WTC11 (cell line): ENCODE measurements around the gene CSK. TPM values are rescaled to one million over a fixed set of nuclear protein-coding genes. Genes with fewer than 3 reads are reported as not detected.

Source experiments
- ATAC-seq: fragments of 200-7000 bp; cut with Tn5 transposase; 2 replicates; pipeline ENCODE4 v1.10.0; 2021; ENCODE audit warnings: mild to moderate bottlenecking, moderate library complexity
- CTCF ChIA-PET: fragments of 300-600 bp; sonication (Branson Sonifier 250); formaldehyde crosslinking; loops from one replicate; lab custom pipeline; 2021; ENCODE audit warnings: antibody characterized with exemption; lab: Charles Lee
- POLR2A ChIA-PET: fragments of 350-600 bp; sonication (Branson Sonifier 250); formaldehyde crosslinking; loops from one replicate; lab custom pipeline; 2021; ENCODE audit warnings: antibody characterized with exemption; lab: Charles Lee
- DNase-seq: peaks from one replicate; pipeline ENCODE4 v3.0.0; 2021; ENCODE audit warnings: low spot score
- H3K27ac Mint-ChIP-seq: 2 replicates; pipeline ENCODE4 v1.8.0; 2021; ENCODE audit warnings: mixed read lengths
- H3K27me3 Mint-ChIP-seq: 2 replicates; pipeline ENCODE4 v1.8.0; 2021; ENCODE audit warnings: low read depth, mild to moderate bottlenecking, moderate library complexity, mixed read lengths
- H3K36me3 Mint-ChIP-seq: 2 replicates; pipeline ENCODE4 v1.8.0; 2021; ENCODE audit warnings: mixed read lengths
- H3K4me1 Mint-ChIP-seq: 2 replicates; pipeline ENCODE4 v1.8.0; 2022; ENCODE audit warnings: mixed read lengths
- H3K4me3 Mint-ChIP-seq: 2 replicates; pipeline ENCODE4 v1.8.0; 2021; ENCODE audit warnings: mild to moderate bottlenecking, moderate library complexity, mixed read lengths
- H3K9me3 Mint-ChIP-seq: 2 replicates; pipeline ENCODE4 v1.8.0; 2021; ENCODE audit warnings: mixed read lengths
- CBFB ChIP-seq: sonication (generic); formaldehyde crosslinking; IDR thresholded peaks from 2 replicates; pipeline ENCODE4 v1.8.1; 2022; ENCODE audit warnings: mild to moderate bottlenecking, low read depth, missing genetic modification reagents
- CREM ChIP-seq: sonication (generic); formaldehyde crosslinking; IDR thresholded peaks from 2 replicates; pipeline ENCODE4 v1.8.1; 2022; ENCODE audit warnings: mild to moderate bottlenecking, missing genetic modification reagents, moderate library complexity
- E2F4 ChIP-seq: sonication (generic); formaldehyde crosslinking; IDR thresholded peaks from 2 replicates; pipeline ENCODE4 v1.8.1; 2022; ENCODE audit warnings: low read depth, mild to moderate bottlenecking, moderate library complexity, missing genetic modification reagents, borderline replicate concordance
- EMX1 ChIP-seq: fragments of 250-450 bp; sonication (Bioruptor Pico); IDR thresholded peaks from 2 replicates; pipeline ENCODE4 v1.8.0; 2021; ENCODE audit warnings: mild to moderate bottlenecking
- FOXJ3 ChIP-seq: sonication (generic); formaldehyde crosslinking; IDR thresholded peaks from 2 replicates; pipeline ENCODE4 v1.9.0; 2021; ENCODE audit warnings: missing genetic modification reagents, mild to moderate bottlenecking, borderline replicate concordance
- FOXK1 ChIP-seq: sonication (generic); formaldehyde crosslinking; IDR thresholded peaks from 2 replicates; pipeline ENCODE4 v1.8.0; 2022; ENCODE audit warnings: mild to moderate bottlenecking, moderate library complexity, missing genetic modification reagents
- KAT7 ChIP-seq: sonication (generic); formaldehyde crosslinking; IDR thresholded peaks from 2 replicates; pipeline ENCODE4 v1.8.1; 2023; ENCODE audit warnings: missing genetic modification reagents, mild to moderate bottlenecking, borderline replicate concordance
- MAX ChIP-seq: sonication (generic); formaldehyde crosslinking; IDR thresholded peaks from 2 replicates; pipeline ENCODE4 v1.8.0; 2022; ENCODE audit warnings: mild to moderate bottlenecking, missing genetic modification reagents
- MLX ChIP-seq: sonication (generic); formaldehyde crosslinking; IDR thresholded peaks from 2 replicates; pipeline ENCODE4 v1.8.1; 2023; ENCODE audit warnings: mild to moderate bottlenecking, missing genetic modification reagents, moderate library complexity
- NFYB ChIP-seq: sonication (generic); formaldehyde crosslinking; conservative IDR thresholded peaks from 2 replicates; pipeline ENCODE4 v1.8.0; 2022; ENCODE audit warnings: low read depth, missing genetic modification reagents
- NR2C2 ChIP-seq: sonication (generic); formaldehyde crosslinking; IDR thresholded peaks from 2 replicates; pipeline ENCODE4 v1.8.0; 2022; ENCODE audit warnings: mild to moderate bottlenecking, missing genetic modification reagents
- SOX15 ChIP-seq: fragments of 250-450 bp; sonication (Bioruptor Pico); IDR thresholded peaks from 2 replicates; pipeline ENCODE4 v1.9.0; 2021; ENCODE audit warnings: mild to moderate bottlenecking
- SP1 ChIP-seq: sonication (generic); formaldehyde crosslinking; conservative IDR thresholded peaks from 2 replicates; pipeline ENCODE4 v1.8.1; 2022; ENCODE audit warnings: missing genetic modification reagents
- STAT6 ChIP-seq: sonication (generic); formaldehyde crosslinking; conservative IDR thresholded peaks from 2 replicates; pipeline ENCODE4 v1.8.1; 2023; ENCODE audit warnings: mild to moderate bottlenecking, low read depth, missing genetic modification reagents, moderate library complexity
- TP53 ChIP-seq: sonication (generic); formaldehyde crosslinking; IDR thresholded peaks from 2 replicates; pipeline ENCODE4 v1.8.1; 2023; ENCODE audit warnings: mild to moderate bottlenecking, missing genetic modification reagents
- USF2 ChIP-seq: sonication (generic); formaldehyde crosslinking; IDR thresholded peaks from 2 replicates; pipeline ENCODE4 v1.8.1; 2023; ENCODE audit warnings: mild to moderate bottlenecking, missing genetic modification reagents, moderate library complexity
- ZBTB21 ChIP-seq: sonication (generic); formaldehyde crosslinking; IDR thresholded peaks from 2 replicates; pipeline ENCODE4 v1.8.1; 2023; ENCODE audit warnings: mild to moderate bottlenecking, missing genetic modification reagents, borderline replicate concordance
- ZBTB43 ChIP-seq: sonication (generic); formaldehyde crosslinking; IDR thresholded peaks from 2 replicates; pipeline ENCODE4 v1.8.1; 2023; ENCODE audit warnings: mild to moderate bottlenecking, missing genetic modification reagents
- ZMAT4 ChIP-seq: fragments of 250-450 bp; sonication (Bioruptor Pico); IDR thresholded peaks from 2 replicates; pipeline ENCODE4 v1.9.0; 2021; ENCODE audit warnings: mild to moderate bottlenecking
- ZNF281 ChIP-seq: sonication (generic); formaldehyde crosslinking; IDR thresholded peaks from 2 replicates; pipeline ENCODE4 v1.8.0; 2023; ENCODE audit warnings: mild to moderate bottlenecking, missing genetic modification reagents
- ZNF396 ChIP-seq: fragments of 250-450 bp; sonication (Bioruptor Pico); IDR thresholded peaks from 2 replicates; pipeline ENCODE4 v1.8.0; 2021; ENCODE audit warnings: mild to moderate bottlenecking, moderate library complexity, borderline replicate concordance
- ZNF671 ChIP-seq: fragments of 250-450 bp; sonication (Bioruptor Pico); IDR thresholded peaks from 2 replicates; pipeline ENCODE4 v1.8.0; 2021; ENCODE audit warnings: mild to moderate bottlenecking
- total RNA-seq: library from RNA; stranded (reverse); gene quantifications from 3 replicates; pipeline ENCODE4 v1.2.3, GENCODE V29; 2021

CSK gene
- total RNA-seq, 1 experiment from 2014 or later: 55.1 TPM

GRCh38 chr15:74732846-74733245 lies 49.0 kb upstream of the CSK start (continued):
- no peak for TF ChIP-seq STAT6 (CRISPR knock-in tag)
- no peak for TF ChIP-seq ZBTB21 (CRISPR knock-in tag)
- no peak for TF ChIP-seq USF2
- TF ChIP-seq ZMAT4 (CRISPR knock-in tag): no peak

- no peak for DNase-seq
- POLR2A ChIA-PET: no interaction called here
- Mint-ChIP-seq H3K27ac (no peak overlapping the region), H3K4me3 (no peak overlapping the region), H3K27me3 (peaks cover 86% of the 10 kb centered on the region), H3K9me3 (peaks cover 9% of the 10 kb centered on the region), H3K4me1 (no peaks in the 10 kb centered on the region), H3K36me3 (no peaks in the 10 kb centered on the region)
- no peak for ATAC-seq
- CTCF ChIA-PET: interaction anchor here (1.3 to 2.3 kb wide), 2 partner anchors 35 to 36 kb away, joined by 3 to 6 read pairs; no protein-coding TSS in a partner anchor
- TF ChIP-seq MLX (CRISPR knock-in tag): no peak
- no peak for TF ChIP-seq ZNF281 (CRISPR knock-in tag)
- no peak for TF ChIP-seq TP53 (CRISPR knock-in tag)
- no peak for TF ChIP-seq ZNF396 (CRISPR knock-in tag)
- no peak for TF ChIP-seq FOXJ3 (CRISPR knock-in tag)
- TF ChIP-seq EMX1 (CRISPR knock-in tag): no peak
- no peak for TF ChIP-seq FOXK1
- TF ChIP-seq NFYB (CRISPR knock-in tag): no peak
- no peak for TF ChIP-seq KAT7
- no peak for TF ChIP-seq ZBTB43 (CRISPR knock-in tag)
- no peak for TF ChIP-seq ZNF671
Measured at GRCh38 chr15:74733269-74733668, 48.6 kb upstream of the CSK start.

- Mint-ChIP-seq H3K4me3 (no peak overlapping the region), H3K9me3 (peaks cover 10% of the 10 kb centered on the region), H3K27ac (no peak overlapping the region), H3K27me3 (peaks cover 80% of the 10 kb centered on the region), H3K4me1 (no peaks in the 10 kb centered on the region), H3K36me3 (no peaks in the 10 kb centered on the region)
- no peak for DNase-seq
- POLR2A ChIA-PET: no interaction called here
- no peak for ATAC-seq
- TF ChIP-seq SP1 (CRISPR knock-in tag) (no peak), SOX15 (CRISPR knock-in tag) (no peak), CBFB (CRISPR knock-in tag) (no peak), ZBTB21 (CRISPR knock-in tag) (no peak), ZBTB43 (CRISPR knock-in tag) (no peak), NR2C2 (CRISPR knock-in tag) (no peak), MAX (CRISPR knock-in tag) (no peak), E2F4 (no peak), CREM (CRISPR knock-in tag) (no peak)
- CTCF ChIA-PET: interaction anchor here (1.4 to 2.3 kb wide), 2 partner anchors 10 to 33 kb away, joined by 3 to 6 read pairs; partner anchors contain the start of gene CYP1A1
Measured at GRCh38 chr15:74735305-74735704, 46.6 kb upstream of the CSK start.
